Measurements from ENCODE around the gene NIP7. TPM values are rescaled to one million over a fixed set of nuclear protein-coding genes. Genes with fewer than 3 reads are reported as not detected.

Gene NIP7
- total and polyA plus RNA-seq, 8 donors: 17.4 to 35.5 (median 29.3) TPM

DNA sequence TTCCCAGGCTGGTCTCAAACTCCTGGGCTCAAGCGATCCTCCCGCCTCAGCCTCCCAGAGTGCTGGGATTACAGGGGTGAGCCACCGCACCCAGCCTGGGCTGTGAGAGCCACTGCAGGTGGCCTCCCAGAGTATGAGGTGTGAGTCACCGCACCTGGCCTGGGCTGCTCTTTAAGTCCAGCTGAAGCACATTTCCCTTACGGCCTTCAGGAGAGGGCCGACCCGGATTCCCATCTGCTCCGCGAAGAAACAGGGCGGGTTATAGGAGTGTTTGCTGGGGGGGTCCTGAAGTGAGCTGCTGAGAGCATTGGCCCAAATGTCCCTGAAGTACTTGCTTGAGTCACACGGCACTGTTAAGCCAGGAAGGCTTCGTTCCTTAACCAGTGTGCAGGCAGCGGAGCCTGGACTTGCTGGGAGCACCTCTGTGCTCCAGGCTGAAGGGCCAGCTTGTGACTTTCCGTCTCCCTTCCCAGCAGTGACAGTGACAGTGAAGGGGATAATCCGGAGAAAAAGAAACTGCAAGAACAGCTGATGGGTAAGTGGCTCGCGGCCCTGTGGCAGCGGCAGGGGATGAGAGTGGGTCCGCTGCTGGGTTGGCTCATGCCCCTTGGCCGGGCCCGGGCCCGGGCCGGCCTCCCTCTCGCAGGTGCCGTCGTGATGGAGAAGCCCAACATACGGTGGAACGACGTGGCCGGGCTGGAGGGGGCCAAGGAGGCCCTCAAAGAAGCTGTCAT is 21.2 kb upstream of the NIP7 start:
- no peaks in the 10 kb centered on the region for H3K9me3 ChIP-seq
- H3K4me3 ChIP-seq: no peak overlapping the region
- intact Hi-C loops (cut with DNase I): no loop called here
- ATAC-seq (peak; percentile 62), DNase-seq (no peak)
- no peaks in the 10 kb centered on the region for H3K27me3 ChIP-seq
- H3K36me3 ChIP-seq: peaks cover 0 to 92% of the 10 kb centered on the region in 2 donors
- H3K4me1 ChIP-seq: peaks cover 0 to 7% of the 10 kb centered on the region in 2 donors
- TF ChIP-seq, protein P1, sequence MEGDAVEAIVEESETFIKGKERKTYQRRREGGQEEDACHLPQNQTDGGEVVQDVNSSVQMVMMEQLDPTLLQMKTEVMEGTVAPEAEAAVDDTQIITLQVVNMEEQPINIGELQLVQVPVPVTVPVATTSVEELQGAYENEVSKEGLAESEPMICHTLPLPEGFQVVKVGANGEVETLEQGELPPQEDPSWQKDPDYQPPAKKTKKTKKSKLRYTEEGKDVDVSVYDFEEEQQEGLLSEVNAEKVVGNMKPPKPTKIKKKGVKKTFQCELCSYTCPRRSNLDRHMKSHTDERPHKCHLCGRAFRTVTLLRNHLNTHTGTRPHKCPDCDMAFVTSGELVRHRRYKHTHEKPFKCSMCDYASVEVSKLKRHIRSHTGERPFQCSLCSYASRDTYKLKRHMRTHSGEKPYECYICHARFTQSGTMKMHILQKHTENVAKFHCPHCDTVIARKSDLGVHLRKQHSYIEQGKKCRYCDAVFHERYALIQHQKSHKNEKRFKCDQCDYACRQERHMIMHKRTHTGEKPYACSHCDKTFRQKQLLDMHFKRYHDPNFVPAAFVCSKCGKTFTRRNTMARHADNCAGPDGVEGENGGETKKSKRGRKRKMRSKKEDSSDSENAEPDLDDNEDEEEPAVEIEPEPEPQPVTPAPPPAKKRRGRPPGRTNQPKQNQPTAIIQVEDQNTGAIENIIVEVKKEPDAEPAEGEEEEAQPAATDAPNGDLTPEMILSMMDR (IDR thresholded peaks at IDR 0.05): no peak
- H3K27ac ChIP-seq: no peak overlapping the region

DNA sequence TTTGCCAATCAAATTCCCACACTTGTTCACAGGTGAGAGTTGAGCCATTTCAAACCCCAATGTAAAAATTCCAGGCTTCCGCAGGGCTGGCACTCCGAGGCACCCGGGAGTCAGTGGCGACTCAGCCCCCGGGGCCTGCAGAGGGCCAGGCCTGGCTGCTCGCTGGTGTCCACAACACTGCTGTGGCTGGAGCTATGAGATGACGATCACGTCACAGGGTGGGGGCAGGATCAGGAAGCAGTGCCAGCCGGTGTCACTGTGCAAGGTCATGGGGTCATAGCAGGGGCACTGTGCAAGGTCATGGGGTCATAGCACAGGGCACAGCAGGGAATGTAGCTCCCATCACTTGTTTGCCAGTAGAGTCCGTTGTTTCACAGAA is 20.7 kb upstream of the NIP7 start:
- ATAC-seq (no peak), DNase-seq (no peak)
- Histone ChIP-seq H3K27me3 (no peaks in the 10 kb centered on the region), H3K9me3 (no peaks in the 10 kb centered on the region), H3K4me1 (peaks cover 0 to 8% of the 10 kb centered on the region in 2 donors), H3K4me3 (no peak overlapping the region), H3K27ac (no peak overlapping the region), H3K36me3 (peaks cover 0 to 98% of the 10 kb centered on the region in 2 donors)
- intact Hi-C loops (cut with DNase I): no loop called here
- TF ChIP-seq, protein P1 (IDR thresholded peaks at IDR 0.05): no peak

DNA sequence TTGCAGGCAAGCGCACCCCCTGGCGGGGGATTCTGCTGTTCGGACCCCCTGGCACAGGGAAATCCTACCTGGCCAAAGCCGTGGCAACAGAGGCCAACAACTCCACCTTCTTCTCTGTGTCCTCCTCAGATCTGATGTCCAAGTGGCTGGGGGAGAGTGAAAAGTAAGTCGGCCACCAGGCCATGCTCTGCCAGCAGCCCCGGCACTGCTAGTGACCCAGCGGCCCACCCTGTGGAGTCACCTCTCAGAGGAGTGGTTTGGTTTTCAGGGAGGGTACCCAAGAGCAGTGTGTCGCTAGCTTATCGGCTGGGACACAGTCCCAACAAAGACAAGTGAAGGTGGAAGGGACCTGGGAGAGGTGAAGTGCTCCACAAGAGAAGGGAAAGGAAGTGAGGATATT is 20.2 kb upstream of the NIP7 start:
- intact Hi-C loops (cut with DNase I): no loop called here
- Histone ChIP-seq H3K36me3 (peaks cover 0 to 100% of the 10 kb centered on the region in 2 donors), H3K4me1 (peaks cover 0 to 12% of the 10 kb centered on the region in 2 donors), H3K27me3 (no peaks in the 10 kb centered on the region), H3K27ac (no peak overlapping the region), H3K9me3 (no peaks in the 10 kb centered on the region), H3K4me3 (no peak overlapping the region)
- DNase-seq: no peak
- TF ChIP-seq, protein P1 (IDR thresholded peaks at IDR 0.05): no peak
- no peak for ATAC-seq

DNA sequence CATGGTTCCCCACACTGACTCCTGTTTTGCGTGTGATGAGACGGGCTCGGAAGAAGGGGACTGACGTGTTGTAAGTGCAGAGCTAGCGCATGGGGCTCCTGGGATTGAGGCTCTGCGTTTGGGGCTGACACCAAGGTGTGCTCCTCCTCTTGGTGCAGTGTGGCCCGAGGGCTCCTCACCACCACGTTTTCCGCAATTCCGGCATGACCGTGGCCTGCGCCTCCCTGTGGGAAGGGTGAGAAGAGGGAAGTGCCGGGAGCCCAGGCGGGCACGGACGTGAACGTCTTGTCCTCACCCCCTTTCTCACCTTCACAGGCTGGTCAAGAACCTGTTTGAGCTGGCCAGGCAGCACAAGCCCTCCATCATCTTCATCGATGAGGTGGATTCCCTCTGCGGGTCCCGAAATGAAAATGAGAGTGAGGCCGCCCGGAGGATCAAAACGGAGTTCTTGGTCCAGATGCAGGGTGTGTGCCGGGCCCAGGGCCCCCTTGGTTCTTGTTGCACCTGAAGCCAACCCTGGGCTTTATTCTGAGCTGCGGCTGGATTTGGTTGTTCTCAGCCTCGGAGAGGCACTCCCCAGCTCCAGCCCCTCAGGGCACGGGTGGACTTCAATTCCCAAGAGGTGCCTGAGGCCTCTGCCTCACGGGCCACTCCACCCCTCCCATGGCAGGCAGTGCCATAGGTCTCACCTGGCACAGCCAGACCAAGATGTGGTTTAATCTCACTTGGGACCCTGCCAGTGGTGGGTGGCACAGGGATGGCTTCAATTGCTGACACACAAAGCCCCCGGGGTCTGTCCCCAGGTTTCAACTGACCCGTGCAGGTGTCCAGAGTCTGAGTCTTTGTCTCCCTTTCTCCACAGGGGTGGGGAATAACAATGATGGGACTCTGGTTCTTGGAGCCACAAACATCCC is 19.5 kb upstream of the NIP7 start:
- DNase-seq (no peak), ATAC-seq (no peak)
- no peaks in the 10 kb centered on the region for H3K9me3 ChIP-seq
- H3K4me3 ChIP-seq: no peak overlapping the region
- H3K4me1 ChIP-seq: peaks cover 0 to 12% of the 10 kb centered on the region in 2 donors
- H3K27ac ChIP-seq: no peak overlapping the region
- H3K27me3 ChIP-seq: no peaks in the 10 kb centered on the region
- intact Hi-C loops (cut with DNase I): no loop called here
- peaks cover 0 to 100% of the 10 kb centered on the region in 2 donors for H3K36me3 ChIP-seq
- TF ChIP-seq, protein P1 (IDR thresholded peaks at IDR 0.05): no peak

DNA sequence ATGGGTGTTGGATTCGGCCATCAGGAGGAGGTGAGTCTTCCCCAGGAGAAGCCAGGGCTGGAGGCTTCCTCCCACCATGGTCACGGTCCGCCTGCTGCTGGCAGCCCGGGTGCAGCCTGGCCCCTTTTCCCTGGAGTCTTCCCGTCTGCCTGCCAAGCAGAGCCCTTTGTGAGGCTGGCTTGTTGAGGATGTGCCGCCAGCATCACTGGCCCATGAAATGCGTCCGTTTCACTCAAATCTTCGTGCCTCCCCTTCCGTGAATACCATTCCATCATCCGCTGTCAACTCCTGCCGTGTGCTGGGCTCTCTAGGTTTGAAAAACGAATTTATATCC is 18.9 kb upstream of the NIP7 start:
- ATAC-seq: no peak
- no peak for DNase-seq
- no peak overlapping the region for H3K4me3 ChIP-seq
- peaks cover 0 to 100% of the 10 kb centered on the region in 2 donors for H3K36me3 ChIP-seq
- peaks cover 0 to 13% of the 10 kb centered on the region in 2 donors for H3K4me1 ChIP-seq
- H3K9me3 ChIP-seq: no peaks in the 10 kb centered on the region
- no peak overlapping the region for H3K27ac ChIP-seq
- no peaks in the 10 kb centered on the region for H3K27me3 ChIP-seq
- TF ChIP-seq, protein P1 (IDR thresholded peaks at IDR 0.05): no peak
- intact Hi-C loops (cut with DNase I): no loop called here
